Sigmoid colon (tissue), 7 donors: Measurements from ENCODE around the gene SCN9A. TPM values are rescaled to one million over a fixed set of nuclear protein-coding genes. Genes with fewer than 3 reads are reported as not detected.

Experiments
- DNase-seq: peaks from one replicate; pipeline ENCODE4 v3.0.0-alpha.2; 2019
- H3K27ac ChIP-seq, 4 donors: fragments of 200-600 bp; sonication (generic); one replicate each; pipeline ENCODE4 v1.5.1; 2016 to 2019; ENCODE audit warnings: mild to moderate bottlenecking in 1 of 4
- H3K27me3 ChIP-seq, 3 donors: fragments of 200-600 bp; sonication (generic); one replicate each; pipeline ENCODE4 v1.5.1; 2019; ENCODE audit warnings: mild to moderate bottlenecking in 1 of 3
- H3K36me3 ChIP-seq, 4 donors: fragments of 200-600 bp; sonication (generic); one replicate each; pipeline ENCODE4 v1.5.1; 2016 to 2019
- H3K4me1 ChIP-seq, 4 donors: fragments of 200-600 bp; sonication (generic); one replicate each; pipeline ENCODE4 v1.5.1; 2017 to 2019
- H3K4me3 ChIP-seq, 4 donors: fragments of 200-600 bp; sonication (generic); one replicate each; pipeline ENCODE4 v1.5.1; 2017 to 2019; ENCODE audit warnings: mild to moderate bottlenecking in 2 of 4, moderate library complexity in 1 of 4
- H3K9me3 ChIP-seq, 4 donors: fragments of 200-600 bp in 3 of 4; sonication (generic) in 3 of 4; one replicate each; pipeline versions ENCODE4 v1.5.1 to v1.6.1; 2013 to 2019
- EP300 ChIP-seq, 4 donors: sonication (generic); formaldehyde crosslinking; IDR thresholded peaks; one replicate each; pipeline ENCODE4 v1.6.1; 2017; ENCODE audit warnings: antibody characterized with exemption in 4 of 4
- POLR2A ChIP-seq, 2 donors: fragments of 450-650 bp; IDR thresholded peaks; one replicate each; pipeline ENCODE4 v1.6.1; 2016; ENCODE audit warnings: antibody characterized with exemption in 2 of 2, mild to moderate bottlenecking in 2 of 2, moderate library complexity in 2 of 2
- POLR2AphosphoS5 ChIP-seq, 4 donors: sonication (generic); formaldehyde crosslinking; IDR thresholded peaks; one replicate each; pipeline ENCODE4 v1.6.1; 2017; ENCODE audit warnings: antibody characterized with exemption in 4 of 4
- WGBS, 2 donors: extraction: QIAGEN DNeasy Blood & Tissue Kit; methylation state at CpG; one replicate each; pipeline ENCODE4 v1.1.7; 2013; 5-methylcytosine and 5-hydroxymethylcytosine counted together
- intact Hi-C: fragments of 100-400 bp; cut with DNase I; formaldehyde crosslinking; loops from one replicate; pipeline ENCODE4 v1.15.1; 2023
- polyA plus RNA-seq, 3 donors: library from polyadenylated mRNA; stranded (reverse); fragments of 200-250 nt; gene quantifications; one replicate each; pipeline ENCODE4 v1.2.3, GENCODE V29; 2013
- total RNA-seq, 4 donors: library from RNA; depleted of rRNA; stranded (reverse); fragments of >200 nt; gene quantifications; one replicate each; pipeline ENCODE4 v1.1.0, GENCODE V29; 2016
- TF ChIP-seq, protein P1 (sequence below), 4 experiments: fragments of 450-650 bp in 3 of 4; fragments of 200-600 bp in 1 of 4; IDR thresholded peaks; one replicate each; pipeline ENCODE4 v1.5.1; 2016 to 2019; ENCODE audit warnings: antibody characterized with exemption in 4 of 4, mild to moderate bottlenecking in 3 of 4, moderate library complexity in 2 of 4
- donor health status: healthy with polysubstance abuse.
- donor health status: Bipolar disorder and iron deficiency.
- donor health status: healthy.

The SCN9A gene
- total and polyA plus RNA-seq, 7 donors, result 0.23 to 22.1 (median 14.3) TPM

DNA sequence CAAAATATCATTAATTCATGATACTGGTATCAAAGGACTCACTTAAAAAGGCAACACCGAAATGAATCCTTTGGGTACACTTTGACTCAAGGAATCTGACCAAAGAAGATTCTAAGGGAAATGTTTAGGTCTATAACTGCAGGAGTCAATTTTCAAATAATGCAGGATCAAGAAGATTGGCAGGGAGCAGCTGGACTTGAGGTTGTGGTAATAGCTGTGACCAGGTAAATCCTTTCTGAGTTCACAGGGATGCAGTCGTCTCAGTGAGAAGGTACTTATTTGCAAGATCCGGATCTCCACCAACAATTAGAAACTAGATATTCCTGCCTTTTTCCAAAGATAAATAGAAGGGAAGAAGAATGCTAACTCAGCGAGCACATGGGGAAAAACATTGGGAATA lies 96.9 kb downstream of the SCN9A start:
- intact Hi-C loops, result no loop called here
- Histone ChIP-seq H3K36me3 (peaks cover 0 to 47% (median 0%) of the 10 kb centered on the region in 4 donors), H3K27ac (no peak overlapping the region), H3K4me1 (no peaks in the 10 kb centered on the region), H3K27me3 (no peaks in the 10 kb centered on the region), H3K4me3 (no peak overlapping the region), H3K9me3 (no peaks in the 10 kb centered on the region)
- TF ChIP-seq, protein P1, sequence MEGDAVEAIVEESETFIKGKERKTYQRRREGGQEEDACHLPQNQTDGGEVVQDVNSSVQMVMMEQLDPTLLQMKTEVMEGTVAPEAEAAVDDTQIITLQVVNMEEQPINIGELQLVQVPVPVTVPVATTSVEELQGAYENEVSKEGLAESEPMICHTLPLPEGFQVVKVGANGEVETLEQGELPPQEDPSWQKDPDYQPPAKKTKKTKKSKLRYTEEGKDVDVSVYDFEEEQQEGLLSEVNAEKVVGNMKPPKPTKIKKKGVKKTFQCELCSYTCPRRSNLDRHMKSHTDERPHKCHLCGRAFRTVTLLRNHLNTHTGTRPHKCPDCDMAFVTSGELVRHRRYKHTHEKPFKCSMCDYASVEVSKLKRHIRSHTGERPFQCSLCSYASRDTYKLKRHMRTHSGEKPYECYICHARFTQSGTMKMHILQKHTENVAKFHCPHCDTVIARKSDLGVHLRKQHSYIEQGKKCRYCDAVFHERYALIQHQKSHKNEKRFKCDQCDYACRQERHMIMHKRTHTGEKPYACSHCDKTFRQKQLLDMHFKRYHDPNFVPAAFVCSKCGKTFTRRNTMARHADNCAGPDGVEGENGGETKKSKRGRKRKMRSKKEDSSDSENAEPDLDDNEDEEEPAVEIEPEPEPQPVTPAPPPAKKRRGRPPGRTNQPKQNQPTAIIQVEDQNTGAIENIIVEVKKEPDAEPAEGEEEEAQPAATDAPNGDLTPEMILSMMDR (IDR thresholded peaks at IDR 0.05), result no peak
- TF ChIP-seq EP300 (IDR thresholded peaks at IDR 0.05), result no peak
- TF ChIP-seq POLR2A (IDR thresholded peaks at IDR 0.05), result no peak
- TF ChIP-seq POLR2AphosphoS5 (IDR thresholded peaks at IDR 0.05), result no peak
- DNase-seq, result no peak
- WGBS, 2 donors, result 92 to 95% methylated on average over 4 of the region's 4 CpGs

DNA sequence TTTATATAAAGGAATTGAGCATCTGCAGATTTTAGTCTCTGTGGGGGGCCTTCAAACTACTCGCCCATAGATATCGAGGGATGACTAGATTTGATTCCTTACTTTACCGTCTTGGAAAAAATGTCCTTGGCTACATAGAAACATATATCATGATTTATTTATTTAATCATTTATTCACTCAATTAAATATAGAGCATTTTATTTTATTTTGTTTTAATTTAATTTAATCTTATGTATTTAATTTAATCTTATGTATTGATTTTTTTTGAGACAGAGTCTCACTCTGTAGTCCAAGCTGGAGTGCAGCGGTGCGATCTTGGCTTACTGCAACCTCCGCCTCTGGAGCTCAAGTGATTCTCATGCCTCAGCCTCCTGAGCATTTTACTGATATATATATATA lies 105.4 kb downstream of the SCN9A start:
- Histone ChIP-seq H3K4me3 (no peak overlapping the region), H3K9me3 (no peaks in the 10 kb centered on the region), H3K27ac (no peak overlapping the region), H3K36me3 (peaks cover 0 to 24% (median 0%) of the 10 kb centered on the region in 4 donors), H3K27me3 (no peaks in the 10 kb centered on the region), H3K4me1 (no peaks in the 10 kb centered on the region)
- 91 to 96% methylated on average over 6 of the region's 6 CpGs for WGBS, 2 donors
- intact Hi-C loops, result no loop called here
- no peak for TF ChIP-seq POLR2A (IDR thresholded peaks at IDR 0.05)
- TF ChIP-seq, protein P1 (IDR thresholded peaks at IDR 0.05), result no peak
- no peak for TF ChIP-seq POLR2AphosphoS5 (IDR thresholded peaks at IDR 0.05)
- no peak for TF ChIP-seq EP300 (IDR thresholded peaks at IDR 0.05)
- no peak for DNase-seq

DNA sequence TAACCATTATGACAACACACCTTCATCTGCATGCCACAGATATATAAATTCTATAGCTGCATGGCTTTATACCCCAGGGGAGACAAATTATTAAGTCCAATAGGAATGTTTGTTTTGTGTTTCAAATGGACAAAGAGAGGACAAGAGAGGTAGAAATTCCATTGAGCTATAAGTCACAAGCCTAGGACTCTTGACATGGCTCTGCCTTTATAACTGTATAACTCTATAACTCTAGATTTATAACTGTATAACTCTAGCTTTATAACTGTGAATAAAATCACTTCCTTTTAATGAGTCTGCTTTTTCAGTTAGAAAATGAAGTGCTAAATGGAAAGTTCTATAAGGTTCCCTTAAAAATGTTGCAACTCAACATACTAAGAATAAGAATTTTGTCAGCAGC lies 106.4 kb downstream of the SCN9A start:
- no peak for TF ChIP-seq EP300 (IDR thresholded peaks at IDR 0.05)
- TF ChIP-seq POLR2AphosphoS5 (IDR thresholded peaks at IDR 0.05), result no peak
- TF ChIP-seq POLR2A (IDR thresholded peaks at IDR 0.05), result no peak
- TF ChIP-seq, protein P1 (IDR thresholded peaks at IDR 0.05), result no peak
- intact Hi-C loops, result no loop called here

DNA sequence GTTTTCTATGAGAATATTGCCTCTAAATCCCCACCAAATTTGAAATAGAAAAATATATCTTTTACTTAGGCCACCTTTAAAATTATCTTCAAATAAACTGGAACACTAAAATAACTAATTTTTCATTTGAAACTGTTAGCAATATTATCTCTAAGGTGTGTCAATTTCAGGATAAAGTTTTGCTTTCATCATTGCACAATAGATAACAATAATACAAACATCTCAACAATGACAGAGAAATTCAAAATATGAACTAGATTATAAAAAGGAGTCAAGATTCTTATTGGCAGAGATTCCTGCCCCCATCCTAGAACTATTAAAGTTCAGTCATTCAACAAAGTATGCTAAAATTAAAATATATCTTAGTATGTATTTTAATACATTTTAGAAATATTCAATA lies 117.9 kb downstream of the SCN9A start:
- H3K36me3 ChIP-seq, result no peaks in the 10 kb centered on the region
- no peak overlapping the region for H3K27ac ChIP-seq
- intact Hi-C loops, result no loop called here
- H3K4me1 ChIP-seq, result no peaks in the 10 kb centered on the region
- H3K27me3 ChIP-seq, result no peaks in the 10 kb centered on the region
- DNase-seq, result no peak
- no peak overlapping the region for H3K4me3 ChIP-seq
- no peak for TF ChIP-seq POLR2AphosphoS5 (IDR thresholded peaks at IDR 0.05)
- TF ChIP-seq POLR2A (IDR thresholded peaks at IDR 0.05), result no peak
- no peak for TF ChIP-seq EP300 (IDR thresholded peaks at IDR 0.05)
- TF ChIP-seq, protein P1 (IDR thresholded peaks at IDR 0.05), result no peak
- no peaks in the 10 kb centered on the region for H3K9me3 ChIP-seq

More for the DNA sequence above, 106.4 kb downstream of the SCN9A start:
- Histone ChIP-seq H3K4me3 (no peak overlapping the region), H3K4me1 (no peaks in the 10 kb centered on the region), H3K27me3 (no peaks in the 10 kb centered on the region), H3K9me3 (no peaks in the 10 kb centered on the region), H3K27ac (no peak overlapping the region), H3K36me3 (peaks cover 0 to 16% (median 0%) of the 10 kb centered on the region in 4 donors)
- no peak for DNase-seq

DNA sequence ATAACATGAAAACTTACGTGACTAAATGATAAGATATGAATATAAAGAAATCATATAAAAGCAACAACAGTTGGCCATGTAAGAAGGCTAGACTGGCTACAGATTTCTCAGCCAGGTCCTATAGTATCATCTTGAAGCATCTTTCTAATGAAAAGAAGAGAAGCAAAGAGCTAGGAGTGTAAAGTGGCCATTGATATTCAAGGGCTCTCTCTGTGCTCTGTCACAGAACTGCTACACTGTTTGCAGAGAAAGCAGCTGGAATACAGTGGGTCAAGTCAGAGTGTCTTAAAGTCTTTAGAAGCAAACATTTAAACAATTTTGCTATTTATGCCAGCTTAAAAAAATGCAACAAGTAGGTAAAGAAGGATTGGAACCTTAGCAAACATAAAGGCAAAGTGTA lies 118.8 kb downstream of the SCN9A start:
- Histone ChIP-seq H3K4me3 (no peak overlapping the region), H3K9me3 (no peaks in the 10 kb centered on the region), H3K36me3 (no peaks in the 10 kb centered on the region), H3K27me3 (no peaks in the 10 kb centered on the region), H3K27ac (no peak overlapping the region), H3K4me1 (no peaks in the 10 kb centered on the region)
- TF ChIP-seq, protein P1 (IDR thresholded peaks at IDR 0.05), result no peak
- no peak for TF ChIP-seq POLR2AphosphoS5 (IDR thresholded peaks at IDR 0.05)
- TF ChIP-seq POLR2A (IDR thresholded peaks at IDR 0.05), result no peak
- TF ChIP-seq EP300 (IDR thresholded peaks at IDR 0.05), result no peak
- WGBS, 2 donors, result 92 to 95% methylated on average over 1 of the region's 1 CpG
- DNase-seq, result no peak
- intact Hi-C loops, result no loop called here
